GM10847 (cell line): Measurements from ENCODE around the gene ZSWIM8.

Source experiments
- POLR2A ChIP-seq: IDR thresholded peaks from 2 replicates; pipeline ENCODE4 v1.6.1; 2011; ENCODE audit not compliant: insufficient read length; ENCODE audit errors: extremely low read depth

ZSWIM8 gene

DNA sequence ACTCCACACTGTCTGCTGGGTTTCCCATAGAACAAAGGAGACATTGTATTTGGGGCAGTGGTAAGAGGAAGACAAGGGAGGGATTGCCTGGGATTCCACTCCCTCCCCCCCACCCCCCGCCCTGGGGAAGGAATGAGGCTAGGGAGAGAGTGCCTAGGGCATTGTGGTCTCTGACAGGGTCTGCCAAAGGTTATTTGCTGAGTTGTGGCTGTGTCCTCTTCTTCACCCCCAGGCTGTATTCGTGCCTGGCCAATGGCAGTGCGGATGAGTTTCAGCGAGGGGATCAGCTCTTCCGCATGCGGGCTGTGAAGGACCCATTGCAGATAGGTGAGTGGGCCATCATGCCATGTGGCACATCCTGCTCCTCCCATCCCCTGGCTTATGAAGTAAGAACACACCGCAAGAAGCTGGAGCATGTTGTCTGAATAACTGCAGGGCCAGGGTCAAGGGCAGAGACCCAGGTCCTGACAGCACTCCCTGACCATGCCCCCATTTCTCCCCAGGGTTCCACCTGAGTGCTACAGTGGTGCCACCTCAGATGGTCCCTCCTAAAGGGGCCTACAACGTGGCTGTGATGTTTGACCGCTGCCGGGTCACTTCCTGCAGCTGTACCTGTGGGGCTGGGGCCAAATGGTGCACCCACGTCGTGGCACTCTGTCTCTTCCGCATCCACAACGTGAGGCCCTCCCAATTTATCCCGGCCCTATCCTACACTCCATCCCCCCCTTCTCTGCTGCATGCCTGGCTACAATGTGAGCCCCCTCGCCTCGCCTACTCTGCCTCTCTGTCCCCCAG, 3.7 kb downstream of the ZSWIM8 start:
- TF ChIP-seq POLR2A: no peak

- no peak for TF ChIP-seq POLR2A
Measured at GRCh38 chr10:73789659-73790055, 4.3 kb downstream of the ZSWIM8 start.

- no peak for TF ChIP-seq POLR2A
Measured at GRCh38 chr10:73790886-73791625, 5.7 kb downstream of the ZSWIM8 start.

- no peak for TF ChIP-seq POLR2A
Measured at GRCh38 chr10:73791871-73792400, 6.5 kb downstream of the ZSWIM8 start.

DNA sequence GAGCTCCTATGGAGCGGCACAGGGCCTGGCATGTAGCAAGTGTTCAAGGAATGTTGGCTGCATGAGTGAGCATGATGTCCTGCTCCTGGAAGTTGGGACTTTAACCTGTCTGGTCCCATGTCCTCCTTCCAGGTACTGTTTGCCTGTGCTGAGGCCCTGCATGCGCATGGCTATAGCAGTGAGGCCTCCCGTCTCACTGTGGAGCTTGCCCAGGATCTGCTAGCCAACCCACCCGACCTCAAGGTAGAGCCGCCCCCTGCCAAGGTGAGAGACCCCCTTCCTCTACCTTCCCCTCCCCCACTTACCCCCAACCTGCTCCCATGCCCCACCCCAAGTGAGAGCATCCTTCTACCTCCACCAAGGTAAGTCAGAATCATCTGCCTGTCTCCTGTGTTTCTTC, 8.1 kb downstream of the ZSWIM8 start:
- TF ChIP-seq POLR2A: no peak

DNA sequence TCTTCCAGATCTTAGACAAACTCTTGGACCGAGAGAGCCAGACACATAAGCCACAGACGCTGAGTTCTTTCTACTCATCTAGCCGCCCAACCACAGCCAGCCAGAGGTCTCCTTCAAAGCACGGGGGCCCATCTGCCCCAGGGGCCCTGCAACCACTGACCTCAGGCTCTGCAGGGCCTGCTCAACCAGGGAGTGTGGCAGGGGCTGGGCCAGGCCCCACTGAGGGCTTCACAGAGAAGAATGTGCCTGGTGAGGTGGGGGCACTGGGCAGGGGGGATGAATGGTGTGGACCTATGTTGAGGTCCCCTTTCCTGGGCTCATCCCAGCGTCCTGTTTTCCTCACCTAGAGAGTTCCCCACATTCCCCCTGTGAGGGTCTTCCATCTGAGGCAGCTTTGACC, 11.4 kb downstream of the ZSWIM8 start:
- no peak for TF ChIP-seq POLR2A

DNA sequence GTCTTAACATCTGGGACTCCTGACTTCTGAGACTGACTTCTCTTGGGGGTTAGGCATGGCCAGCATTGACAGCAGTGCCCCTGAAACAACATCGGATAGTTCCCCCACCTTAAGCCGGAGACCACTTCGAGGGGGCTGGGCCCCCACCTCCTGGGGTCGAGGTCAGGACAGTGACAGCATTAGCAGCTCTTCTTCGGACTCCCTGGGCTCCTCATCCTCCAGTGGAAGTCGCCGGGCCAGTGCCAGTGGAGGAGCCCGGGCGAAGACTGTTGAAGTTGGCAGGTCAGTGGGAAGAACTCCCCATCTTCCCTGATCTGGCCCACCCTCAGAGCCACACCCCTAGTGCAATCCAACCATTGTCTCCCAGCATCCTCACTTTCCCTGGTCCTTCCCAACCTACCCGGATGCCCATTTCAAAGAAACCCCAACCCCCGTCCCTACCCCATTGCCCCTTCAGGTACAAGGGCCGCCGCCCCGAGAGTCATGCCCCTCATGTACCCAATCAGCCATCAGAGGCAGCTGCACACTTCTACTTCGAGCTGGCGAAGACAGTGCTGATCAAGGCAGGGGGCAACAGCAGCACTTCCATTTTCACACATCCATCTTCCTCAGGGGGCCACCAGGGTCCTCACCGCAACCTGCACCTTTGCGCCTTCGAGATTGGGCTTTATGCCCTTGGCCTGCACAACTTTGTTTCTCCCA, 12.1 kb downstream of the ZSWIM8 start:
- TF ChIP-seq POLR2A: no peak

DNA sequence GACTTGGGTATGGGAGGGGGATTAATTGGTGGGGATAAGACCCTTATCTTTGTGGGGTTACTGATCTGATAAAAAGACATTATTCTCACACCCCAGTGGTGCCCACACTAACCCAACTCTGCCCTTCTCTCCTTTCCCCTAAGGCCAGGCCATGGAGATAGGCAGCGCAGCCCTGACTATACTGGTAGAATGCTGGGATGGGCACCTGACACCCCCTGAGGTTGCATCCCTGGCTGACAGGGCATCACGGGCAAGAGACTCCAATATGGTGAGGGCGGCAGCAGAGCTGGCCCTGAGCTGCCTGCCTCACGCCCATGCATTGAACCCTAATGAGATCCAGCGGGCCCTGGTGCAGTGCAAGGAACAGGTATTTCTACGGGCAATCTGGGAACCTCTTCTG, 12.7 kb downstream of the ZSWIM8 start:
- no peak for TF ChIP-seq POLR2A

DNA sequence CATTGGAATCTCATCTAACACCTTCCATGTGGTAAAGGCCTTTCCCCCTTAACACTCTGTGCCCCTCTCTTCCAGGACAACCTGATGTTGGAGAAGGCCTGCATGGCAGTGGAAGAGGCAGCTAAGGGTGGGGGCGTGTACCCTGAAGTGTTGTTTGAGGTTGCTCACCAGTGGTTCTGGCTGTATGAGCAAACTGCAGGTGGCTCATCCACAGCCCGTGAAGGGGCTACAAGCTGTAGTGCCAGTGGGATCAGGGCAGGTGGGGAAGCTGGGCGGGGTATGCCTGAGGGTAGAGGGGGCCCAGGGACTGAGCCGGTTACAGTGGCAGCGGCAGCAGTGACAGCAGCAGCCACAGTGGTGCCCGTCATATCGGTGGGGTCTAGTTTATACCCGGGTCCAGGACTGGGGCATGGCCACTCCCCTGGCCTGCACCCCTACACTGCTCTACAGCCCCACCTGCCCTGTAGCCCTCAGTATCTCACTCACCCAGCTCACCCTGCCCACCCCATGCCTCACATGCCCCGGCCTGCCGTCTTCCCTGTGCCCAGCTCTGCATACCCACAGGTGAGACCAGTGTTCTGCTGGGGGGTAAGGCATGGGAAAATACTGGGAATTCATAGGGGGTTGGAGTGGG, 13.6 kb downstream of the ZSWIM8 start:
- no peak for TF ChIP-seq POLR2A

DNA sequence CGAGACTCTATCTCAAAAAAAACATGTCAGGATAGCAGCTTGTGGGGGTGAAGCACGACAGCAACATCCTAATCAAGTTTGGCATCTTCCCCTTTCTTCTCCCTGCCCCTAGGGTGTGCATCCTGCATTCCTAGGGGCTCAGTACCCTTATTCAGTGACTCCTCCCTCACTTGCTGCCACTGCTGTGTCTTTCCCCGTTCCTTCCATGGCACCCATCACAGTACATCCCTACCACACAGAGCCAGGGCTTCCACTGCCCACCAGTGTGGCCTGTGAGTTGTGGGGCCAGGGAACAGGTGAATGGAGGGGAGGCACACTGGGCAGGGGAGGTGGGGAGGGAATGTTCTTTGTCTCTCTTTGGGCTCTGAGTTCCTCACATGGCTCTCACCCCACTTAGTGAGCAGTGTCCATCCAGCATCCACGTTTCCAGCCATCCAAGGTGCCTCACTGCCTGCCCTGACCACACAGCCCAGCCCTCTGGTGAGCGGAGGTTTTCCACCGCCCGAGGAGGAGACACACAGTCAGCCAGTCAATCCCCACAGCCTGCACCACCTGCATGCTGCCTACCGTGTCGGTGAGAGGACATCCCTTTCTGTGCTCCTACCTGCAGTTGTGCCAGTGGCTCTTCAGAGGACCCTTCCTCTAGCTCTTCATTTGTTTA, 14.6 kb downstream of the ZSWIM8 start:
- TF ChIP-seq POLR2A: no peak

GRCh38 chr10:73800560-73801252, 15.3 kb downstream of the ZSWIM8 start:
- TF ChIP-seq POLR2A: no peak

GRCh38 chr10:73801253-73801590, 15.8 kb downstream of the ZSWIM8 start:
- no peak for TF ChIP-seq POLR2A

- no peak for TF ChIP-seq POLR2A
Measured at GRCh38 chr10:73802276-73802991, 17.0 kb downstream of the ZSWIM8 start.
